Psoas muscle (tissue), 8 donors: ENCODE measurements around the gene BMPR1A. TPM values are rescaled to one million over a fixed set of nuclear protein-coding genes. Genes with fewer than 3 reads are reported as not detected.
A peak's percentile ranks its signal among the peaks of the same experiment; 100 is the strongest.

Experiments used
- ATAC-seq, 4 donors: fragments of 200-7000 bp; cut with Tn5 transposase; one replicate each; pipeline ENCODE4 v1.9.1; 2020; ENCODE audit warnings: moderate library complexity in 3 of 4, mild to moderate bottlenecking in 2 of 4
- DNase-seq, 2 donors: peaks; one replicate each; pipeline ENCODE4 v3.0.0-alpha.2; 2020
- H3K27ac ChIP-seq: fragments of 200-600 bp; one replicate; pipeline ENCODE4 v1.8.0; 2022
- H3K27me3 ChIP-seq, 3 donors: fragments of 200-600 bp in 1 of 3; one replicate each; pipeline versions ENCODE4 v1.6.1 to v1.8.0; 2013 to 2022; ENCODE audit warnings: low read length in 2 of 3, mild to moderate bottlenecking in 2 of 3, moderate library complexity in 1 of 3; ENCODE audit not compliant: insufficient read depth in 3 of 3
- H3K36me3 ChIP-seq, 2 donors: fragments of 200-600 bp in 1 of 2; one replicate each; pipeline versions ENCODE4 v1.6.1 to v1.8.0; 2013 to 2022; ENCODE audit warnings: low read depth in 1 of 2, mild to moderate bottlenecking in 1 of 2, moderate library complexity in 1 of 2; ENCODE audit not compliant: insufficient read depth in 1 of 2
- H3K4me1 ChIP-seq: fragments of 200-600 bp; one replicate; pipeline ENCODE4 v1.8.0; 2022
- H3K4me3 ChIP-seq: fragments of 200-600 bp; one replicate; pipeline ENCODE4 v1.8.0; 2022; ENCODE audit warnings: mild to moderate bottlenecking
- H3K9me3 ChIP-seq: fragments of 200-600 bp; one replicate; pipeline ENCODE4 v1.8.0; 2022
- WGBS, 3 donors: extraction: QIAGEN DNeasy Blood & Tissue Kit; methylation state at CpG; one replicate each; pipeline versions ENCODE4 v1.1.6 to v1.1.7; 2013; 5-methylcytosine and 5-hydroxymethylcytosine counted together
- intact Hi-C, 2 donors: fragments of 100-400 bp; cut with DNase I; formaldehyde crosslinking; loops; one replicate each; pipeline versions ENCODE4 v1.11.0 to v1.14.2; 2022
- polyA plus RNA-seq, 3 donors: library from polyadenylated mRNA; stranded (reverse); fragments of 200-250 nt; gene quantifications; one replicate each; pipeline ENCODE4 v1.2.3, GENCODE V29; 2013
- total RNA-seq, 4 donors: library from RNA; stranded (reverse); fragmentation: NEBNext Ultra II Directional in 2 of 4; extraction: Animal tissue kit (Norgen Biotek cat#: 25700) in 2 of 4; gene quantifications; one replicate each; pipeline versions ENCODE4 v1.2.1 to v1.2.4, GENCODE V29; 2021 to 2023
- TF ChIP-seq, protein P1 (sequence below): fragments of 200-600 bp; IDR thresholded peaks from one replicate; pipeline ENCODE4 v1.8.0; 2022; ENCODE audit warnings: antibody characterized with exemption
- donor health status: healthy with polysubstance abuse.
- donor health status: DM: no; HTN: no; CAD: no; lungs with moderate emphysema.
- donor health status: Bipolar disorder and iron deficiency.
- donor health status: healthy.
- donor health status: DM: yes; HTN: yes; CAD: no.
- donor health status: DM: no; HTN: no; CAD: no.
- donor health status: DM: no; HTN: no; CAD: no.
- donor health status: DM: yes; HTN: yes; CAD: no.

Gene BMPR1A
- total and polyA plus RNA-seq, 7 donors, result 4.6 to 30.0 (median 22.7) TPM

DNA sequence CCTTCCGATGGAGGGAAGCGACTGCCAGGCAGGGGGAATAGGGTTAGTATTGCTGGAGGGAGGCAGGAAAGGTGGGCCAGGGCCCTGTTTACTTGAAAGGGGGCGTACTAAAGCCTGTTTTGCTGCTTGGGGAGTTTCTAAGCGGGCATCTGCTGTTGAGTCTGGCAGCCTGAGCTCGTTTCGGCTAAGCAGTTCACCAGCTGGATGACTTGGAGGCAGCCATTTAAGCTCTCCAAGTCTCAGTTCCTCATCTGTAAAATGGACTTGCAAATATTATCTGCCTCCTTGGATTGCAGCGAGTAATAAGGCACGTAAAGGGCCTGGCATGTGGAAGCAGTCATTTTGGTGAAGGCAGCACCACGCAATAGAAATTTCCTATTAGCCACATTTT lies 44.1 kb upstream of the BMPR1A start:
- DNase-seq, result no peak
- Histone ChIP-seq H3K9me3 (no peaks in the 10 kb centered on the region), H3K36me3 (peaks cover 0 to 60% of the 10 kb centered on the region in 2 donors), H3K27me3 (no peaks in the 10 kb centered on the region), H3K4me3 (peak overlapping the region; percentile 80), H3K27ac (peak overlapping the region; percentile 98), H3K4me1 (peaks cover 48% of the 10 kb centered on the region)
- TF ChIP-seq, protein P1, sequence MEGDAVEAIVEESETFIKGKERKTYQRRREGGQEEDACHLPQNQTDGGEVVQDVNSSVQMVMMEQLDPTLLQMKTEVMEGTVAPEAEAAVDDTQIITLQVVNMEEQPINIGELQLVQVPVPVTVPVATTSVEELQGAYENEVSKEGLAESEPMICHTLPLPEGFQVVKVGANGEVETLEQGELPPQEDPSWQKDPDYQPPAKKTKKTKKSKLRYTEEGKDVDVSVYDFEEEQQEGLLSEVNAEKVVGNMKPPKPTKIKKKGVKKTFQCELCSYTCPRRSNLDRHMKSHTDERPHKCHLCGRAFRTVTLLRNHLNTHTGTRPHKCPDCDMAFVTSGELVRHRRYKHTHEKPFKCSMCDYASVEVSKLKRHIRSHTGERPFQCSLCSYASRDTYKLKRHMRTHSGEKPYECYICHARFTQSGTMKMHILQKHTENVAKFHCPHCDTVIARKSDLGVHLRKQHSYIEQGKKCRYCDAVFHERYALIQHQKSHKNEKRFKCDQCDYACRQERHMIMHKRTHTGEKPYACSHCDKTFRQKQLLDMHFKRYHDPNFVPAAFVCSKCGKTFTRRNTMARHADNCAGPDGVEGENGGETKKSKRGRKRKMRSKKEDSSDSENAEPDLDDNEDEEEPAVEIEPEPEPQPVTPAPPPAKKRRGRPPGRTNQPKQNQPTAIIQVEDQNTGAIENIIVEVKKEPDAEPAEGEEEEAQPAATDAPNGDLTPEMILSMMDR, result no peak
- ATAC-seq, result no peak
- intact Hi-C loops, result loop anchor here in 1 of 2 donors (5.0 kb wide), 1 partner anchor 45 kb away; the partner anchor contains the start of gene BMPR1A
- WGBS, 3 donors, result 34 to 54% (median 45%) methylated on average over 9 of the region's 9 CpGs

DNA sequence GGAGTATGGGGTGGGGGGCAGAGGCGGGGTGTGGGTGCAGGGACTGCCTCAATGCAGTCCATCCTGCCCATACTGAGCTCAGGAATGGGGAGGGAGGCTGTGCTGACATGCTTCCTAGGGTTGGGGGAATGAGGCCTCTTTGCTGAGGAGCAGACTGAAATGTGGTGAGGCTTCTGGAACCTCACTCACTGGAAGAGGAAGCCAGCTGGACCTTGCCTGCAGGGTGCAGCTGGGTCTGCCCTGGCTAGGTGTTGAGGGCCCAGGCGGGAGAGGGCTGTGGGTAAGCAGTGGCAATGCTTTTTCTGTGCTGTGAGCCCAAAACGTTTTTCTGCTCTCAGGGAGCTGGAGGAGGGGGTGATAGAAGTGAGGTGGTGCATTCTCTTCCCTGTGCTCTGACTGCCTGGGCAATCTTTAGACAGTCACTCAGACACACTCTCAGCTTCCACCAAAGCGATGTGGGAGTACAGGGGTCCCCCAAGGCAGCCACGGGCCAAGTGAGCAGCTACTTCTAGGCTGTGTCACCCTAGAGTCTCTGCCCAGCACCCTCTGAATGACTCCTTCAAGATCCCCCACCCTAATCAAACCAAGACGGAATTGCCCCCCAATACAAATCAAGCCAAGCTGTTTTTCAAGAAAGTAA lies 41.1 kb upstream of the BMPR1A start:
- Histone ChIP-seq H3K36me3 (peaks cover 0 to 61% of the 10 kb centered on the region in 2 donors), H3K27ac (peak overlapping the region; percentile 65), H3K4me3 (no peak overlapping the region), H3K9me3 (no peaks in the 10 kb centered on the region), H3K4me1 (peaks cover 46% of the 10 kb centered on the region), H3K27me3 (no peaks in the 10 kb centered on the region)
- no peak for ATAC-seq
- TF ChIP-seq, protein P1, result no peak
- WGBS, 3 donors, result 40 to 56% (median 43%) methylated on average over 6 of the region's 6 CpGs
- DNase-seq, result no peak
- intact Hi-C loops, result loop anchor here (2.0 kb wide), 1 partner anchor 16 kb away; no protein-coding TSS in a partner anchor

DNA sequence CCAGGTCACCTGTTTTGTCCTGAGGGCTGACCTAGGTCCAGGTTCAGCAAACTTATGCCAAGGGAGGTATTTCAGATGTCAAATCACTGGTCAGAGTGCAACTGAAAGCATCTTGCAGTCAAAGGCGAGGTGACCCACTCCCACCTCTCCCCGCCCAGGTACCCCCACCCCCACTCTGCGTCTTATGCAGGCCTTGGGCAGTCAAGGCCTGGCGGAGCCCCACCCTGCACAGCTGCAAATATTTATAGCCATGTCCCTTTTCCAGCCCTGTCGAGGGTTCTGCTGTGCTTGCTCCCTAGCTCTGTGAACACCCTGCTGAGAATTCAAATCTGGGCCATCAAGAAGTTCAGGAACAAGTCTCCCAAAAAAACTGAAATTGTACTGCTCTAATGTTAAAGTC lies 40.6 kb upstream of the BMPR1A start:
- Histone ChIP-seq H3K4me3 (no peak overlapping the region), H3K9me3 (no peaks in the 10 kb centered on the region), H3K4me1 (peaks cover 42% of the 10 kb centered on the region), H3K27me3 (no peaks in the 10 kb centered on the region), H3K27ac (peak overlapping the region; percentile 65), H3K36me3 (peaks cover 0 to 65% of the 10 kb centered on the region in 2 donors)
- DNase-seq, result no peak
- peak in 2 of 4 donors; percentile 22 to 51 for ATAC-seq
- TF ChIP-seq, protein P1, result no peak
- WGBS, 3 donors, result 26 to 39% (median 34%) methylated on average over 5 of the region's 5 CpGs
- intact Hi-C loops, result loop anchor here (2.0 kb wide), 1 partner anchor 15 kb away; no protein-coding TSS in a partner anchor

DNA sequence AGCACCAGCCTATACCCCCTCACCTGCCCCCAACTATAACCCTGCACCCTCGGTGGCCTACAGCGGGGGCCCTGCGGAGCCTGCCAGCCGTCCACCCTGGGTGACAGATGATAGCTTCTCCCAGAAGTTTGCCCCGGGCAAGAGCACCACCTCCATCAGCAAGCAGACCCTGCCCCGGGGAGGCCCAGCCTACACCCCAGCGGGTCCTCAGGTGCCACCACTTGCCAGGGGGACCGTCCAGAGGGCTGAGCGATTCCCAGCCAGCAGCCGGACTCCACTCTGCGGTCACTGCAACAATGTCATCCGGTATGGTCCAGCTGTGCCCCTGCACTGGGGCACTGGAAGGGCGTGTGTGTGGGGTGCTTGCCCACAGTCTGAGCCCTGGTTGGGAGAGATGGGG lies 40.0 kb upstream of the BMPR1A start:
- Histone ChIP-seq H3K9me3 (no peaks in the 10 kb centered on the region), H3K27me3 (no peaks in the 10 kb centered on the region), H3K4me3 (no peak overlapping the region), H3K36me3 (peaks cover 0 to 71% of the 10 kb centered on the region in 2 donors), H3K27ac (peak overlapping the region; percentile 48), H3K4me1 (peaks cover 41% of the 10 kb centered on the region)
- WGBS, 3 donors, result 73 to 76% (median 76%) methylated on average over 13 of the region's 13 CpGs
- no peak for DNase-seq
- intact Hi-C loops, result no loop called here
- ATAC-seq, result no peak
- TF ChIP-seq, protein P1, result no peak
